ENCODE data around the gene UPF2. TPM values are rescaled to one million over a fixed set of nuclear protein-coding genes. Genes with fewer than 3 reads are reported as not detected.

The UPF2 gene
- total and polyA plus RNA-seq, 3 donors from 2014 or later, result 15.7 to 43.7 (median 36.9) TPM

DNA sequence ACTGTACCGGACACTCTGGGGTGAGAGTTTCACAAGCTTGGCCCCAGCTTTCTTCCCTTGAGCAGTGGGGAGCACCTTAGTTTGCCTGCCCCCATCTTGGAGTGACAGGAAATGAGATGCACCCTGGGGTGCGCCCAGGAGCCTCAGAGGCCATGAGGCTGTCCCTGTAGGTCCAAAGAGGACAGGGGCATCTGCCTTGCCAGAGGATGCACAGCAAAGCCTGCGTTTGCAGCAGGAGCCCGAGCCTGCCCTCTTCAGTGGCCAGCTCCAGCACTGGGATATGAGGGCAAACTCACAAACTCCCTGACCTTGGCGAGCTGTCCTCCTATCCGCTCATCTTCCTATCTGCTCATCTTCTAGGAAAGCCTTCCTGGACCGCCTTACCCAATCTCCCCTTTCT is 140.0 kb downstream of the UPF2 start:
- H3K9me3 ChIP-seq, result no peaks in the 10 kb centered on the region
- TF ChIP-seq CTCF (IDR thresholded peaks at IDR 0.05) (no peak), POLR2A (IDR thresholded peaks at IDR 0.05) (no peak)
- intact Hi-C loops (cut with DNase I; ENCODE audit: low total_unique reads), result no loop called here
- WGBS, 2 donors, result 93 to 97% methylated on average over 6 to 7 of the region's 7 CpGs
- no peaks in the 10 kb centered on the region for H3K27me3 ChIP-seq
- H3K4me3 ChIP-seq, result no peak overlapping the region
- no peak overlapping the region for H3K27ac ChIP-seq
- no peaks in the 10 kb centered on the region for H3K4me1 ChIP-seq
- H3K36me3 ChIP-seq (ENCODE audit: low read depth, missing control alignments), result no peaks in the 10 kb centered on the region
- DNase-seq, result no peak

DNA sequence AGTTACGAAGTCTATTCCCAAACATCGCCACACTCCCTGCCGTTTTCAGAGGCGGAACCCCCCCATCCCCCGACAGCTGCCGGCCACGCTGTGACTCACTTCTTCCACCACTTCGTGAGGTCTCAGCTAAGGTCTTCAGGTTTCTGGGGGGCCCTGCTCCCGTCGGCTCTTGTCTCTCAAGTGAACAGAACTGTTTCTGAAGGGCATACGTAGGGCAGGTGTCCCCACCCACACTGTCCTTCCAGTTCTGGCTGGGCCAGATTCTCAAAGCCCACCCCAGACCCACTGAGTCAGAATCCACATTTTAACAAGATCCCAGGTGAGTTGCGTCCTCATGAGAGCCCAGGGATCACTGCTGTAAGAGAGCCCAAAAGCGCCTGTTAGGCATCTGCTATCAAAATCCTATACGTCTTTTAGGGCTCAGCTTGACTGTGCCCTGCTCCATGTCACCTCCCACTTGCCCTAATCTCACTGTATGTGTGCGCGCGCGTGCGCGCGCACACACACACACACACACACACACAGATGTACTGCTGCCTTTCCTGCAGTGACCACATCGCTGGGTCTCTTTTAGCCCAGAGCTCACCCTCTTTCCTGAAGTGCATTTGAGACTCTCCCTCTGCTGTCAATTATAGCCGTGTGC is 140.7 kb downstream of the UPF2 start:
- no peaks in the 10 kb centered on the region for H3K27me3 ChIP-seq
- no peaks in the 10 kb centered on the region for H3K36me3 ChIP-seq (ENCODE audit: low read depth, missing control alignments)
- intact Hi-C loops (cut with DNase I; ENCODE audit: low total_unique reads), result no loop called here

GRCh38 chr10:11901454-11901832 is 141.2 kb downstream of the UPF2 start:
- no peak overlapping the region for H3K4me3 ChIP-seq
- H3K36me3 ChIP-seq (ENCODE audit: low read depth, missing control alignments), result no peaks in the 10 kb centered on the region
- TF ChIP-seq CTCF (IDR thresholded peaks at IDR 0.05) (no peak), POLR2A (IDR thresholded peaks at IDR 0.05) (no peak)
- no peak for DNase-seq
- H3K4me1 ChIP-seq, result no peaks in the 10 kb centered on the region
- WGBS, 2 donors, result 80 to 84% methylated on average over 7 of the region's 7 CpGs
- intact Hi-C loops (cut with DNase I; ENCODE audit: low total_unique reads), result no loop called here
- no peaks in the 10 kb centered on the region for H3K27me3 ChIP-seq
- H3K27ac ChIP-seq, result no peak overlapping the region
- H3K9me3 ChIP-seq, result no peaks in the 10 kb centered on the region

More for the DNA sequence above, 140.7 kb downstream of the UPF2 start:
- H3K27ac ChIP-seq, result no peak overlapping the region
- no peak overlapping the region for H3K4me3 ChIP-seq
- H3K9me3 ChIP-seq, result no peaks in the 10 kb centered on the region
- no peaks in the 10 kb centered on the region for H3K4me1 ChIP-seq
- no peak for TF ChIP-seq POLR2A (IDR thresholded peaks at IDR 0.05)
- TF ChIP-seq CTCF (IDR thresholded peaks at IDR 0.05), result no peak
- WGBS, 2 donors, result 84 to 88% methylated on average over 23 of the region's 23 CpGs
- DNase-seq, result no peak

- intact Hi-C loops (cut with DNase I; ENCODE audit: low total_unique reads), result no loop called here
- TF ChIP-seq CTCF (IDR thresholded peaks at IDR 0.05) (no peak), POLR2A (IDR thresholded peaks at IDR 0.05) (no peak)
These were observed 141.6 kb downstream of the UPF2 start for GRCh38 chr10:11901036-11901301.

More at GRCh38 chr10:11901036-11901301, 141.6 kb downstream of the UPF2 start:
- H3K36me3 ChIP-seq (ENCODE audit: low read depth, missing control alignments), result no peaks in the 10 kb centered on the region
- no peaks in the 10 kb centered on the region for H3K27me3 ChIP-seq
- no peaks in the 10 kb centered on the region for H3K9me3 ChIP-seq
- no peak overlapping the region for H3K27ac ChIP-seq
- no peak for DNase-seq
- no peaks in the 10 kb centered on the region for H3K4me1 ChIP-seq
- H3K4me3 ChIP-seq, result no peak overlapping the region
- 94 to 98% methylated on average over 6 of the region's 6 CpGs for WGBS, 2 donors
